ENCODE data around the gene SCN7A. TPM values are rescaled to one million over a fixed set of nuclear protein-coding genes. Genes with fewer than 3 reads are reported as not detected.
"Not testable (repeated sequence)": the region's sequence is repeated elsewhere in the genome, so short reads cannot be mapped to it uniquely, and the experiment has no call there.

SCN7A gene
- total RNA-seq, 3 donors from 2014 or later = 1.6 to 76.2 (median 7.5) TPM

DNA sequence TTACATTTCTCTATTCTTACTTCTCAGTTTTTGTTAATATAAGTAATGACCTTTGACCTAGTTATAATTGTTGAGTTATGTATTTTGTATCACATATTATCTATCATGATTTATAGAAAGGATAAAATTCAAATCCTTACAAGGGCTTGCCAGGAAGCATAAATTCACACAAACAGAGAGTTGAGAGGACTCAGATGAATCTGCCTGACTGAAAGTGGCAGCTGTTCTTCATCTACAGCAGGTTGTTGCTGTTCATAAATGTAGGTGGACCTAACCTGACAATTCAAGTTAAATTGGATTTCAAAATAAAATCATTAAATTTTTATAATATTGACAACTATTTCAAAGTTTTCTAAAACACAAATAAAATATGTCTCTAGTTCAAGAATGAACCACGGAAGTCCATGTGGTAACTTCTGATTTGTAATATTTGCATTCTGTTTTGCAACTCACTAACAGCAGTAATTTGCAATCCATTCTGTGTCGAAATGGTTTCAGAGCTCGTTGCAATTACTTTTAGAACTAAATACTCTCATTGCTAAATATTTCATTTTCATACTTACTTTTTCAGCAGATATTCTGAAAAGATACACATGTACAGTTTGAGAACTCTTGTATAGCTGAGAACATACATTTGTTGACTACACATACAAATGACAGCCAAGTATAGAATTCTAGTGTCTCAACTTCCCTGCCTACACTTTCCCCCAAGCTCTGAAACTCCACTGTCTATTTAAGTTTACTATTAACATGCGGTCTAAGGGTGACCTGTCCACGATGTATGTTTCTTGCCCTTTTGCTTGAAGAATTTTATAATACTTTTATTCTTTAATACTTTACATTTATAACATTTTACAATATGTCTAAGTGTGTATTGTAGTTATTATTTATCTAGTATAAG, 25.7 kb downstream of the SCN7A start:
- no peak overlapping the region for H3K4me3 ChIP-seq
- ATAC-seq (no peak), DNase-seq (no peak)
- no peaks in the 10 kb centered on the region for H3K9me3 ChIP-seq
- intact Hi-C loops (cut with DNase I, micrococcal nuclease) = no loop called here
- no peaks in the 10 kb centered on the region for H3K36me3 ChIP-seq (ENCODE audit: low read depth)
- TF ChIP-seq, protein P1, sequence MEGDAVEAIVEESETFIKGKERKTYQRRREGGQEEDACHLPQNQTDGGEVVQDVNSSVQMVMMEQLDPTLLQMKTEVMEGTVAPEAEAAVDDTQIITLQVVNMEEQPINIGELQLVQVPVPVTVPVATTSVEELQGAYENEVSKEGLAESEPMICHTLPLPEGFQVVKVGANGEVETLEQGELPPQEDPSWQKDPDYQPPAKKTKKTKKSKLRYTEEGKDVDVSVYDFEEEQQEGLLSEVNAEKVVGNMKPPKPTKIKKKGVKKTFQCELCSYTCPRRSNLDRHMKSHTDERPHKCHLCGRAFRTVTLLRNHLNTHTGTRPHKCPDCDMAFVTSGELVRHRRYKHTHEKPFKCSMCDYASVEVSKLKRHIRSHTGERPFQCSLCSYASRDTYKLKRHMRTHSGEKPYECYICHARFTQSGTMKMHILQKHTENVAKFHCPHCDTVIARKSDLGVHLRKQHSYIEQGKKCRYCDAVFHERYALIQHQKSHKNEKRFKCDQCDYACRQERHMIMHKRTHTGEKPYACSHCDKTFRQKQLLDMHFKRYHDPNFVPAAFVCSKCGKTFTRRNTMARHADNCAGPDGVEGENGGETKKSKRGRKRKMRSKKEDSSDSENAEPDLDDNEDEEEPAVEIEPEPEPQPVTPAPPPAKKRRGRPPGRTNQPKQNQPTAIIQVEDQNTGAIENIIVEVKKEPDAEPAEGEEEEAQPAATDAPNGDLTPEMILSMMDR (IDR thresholded peaks at IDR 0.05) = no peak
- H3K4me1 ChIP-seq (ENCODE audit: low read depth) = no peaks in the 10 kb centered on the region

DNA sequence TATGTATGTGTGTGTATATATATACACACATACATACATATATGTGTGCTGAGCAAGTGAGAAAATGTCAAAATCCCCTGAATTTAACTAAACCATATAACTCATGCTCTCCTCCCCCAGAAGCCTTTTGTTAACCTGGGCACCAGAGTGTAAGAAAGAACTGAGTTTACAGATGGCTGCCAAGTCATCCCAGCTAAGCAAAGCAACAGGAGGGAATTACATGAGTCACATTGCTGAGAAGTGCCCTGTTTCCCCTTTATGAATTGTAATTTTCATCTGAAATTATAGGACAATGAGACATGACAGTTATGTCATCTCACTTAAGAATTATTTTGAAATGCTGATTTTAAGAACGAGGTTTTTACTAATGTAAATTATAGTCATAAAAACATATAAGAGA, 29.9 kb downstream of the SCN7A start:
- H3K36me3 ChIP-seq (ENCODE audit: low read depth) = no peaks in the 10 kb centered on the region
- TF ChIP-seq, protein P1 (IDR thresholded peaks at IDR 0.05) = no peak
- intact Hi-C loops (cut with DNase I, micrococcal nuclease) = no loop called here

GRCh38 chr2:166463640-166464039, 30.4 kb downstream of the SCN7A start:
- no peak for ATAC-seq
- TF ChIP-seq, protein P1 (IDR thresholded peaks at IDR 0.05) = no peak
- H3K9me3 ChIP-seq = no peaks in the 10 kb centered on the region
- intact Hi-C loops (cut with DNase I, micrococcal nuclease) = no loop called here
- H3K4me1 ChIP-seq (ENCODE audit: low read depth) = no peaks in the 10 kb centered on the region
- no peaks in the 10 kb centered on the region for H3K36me3 ChIP-seq (ENCODE audit: low read depth)
- no peak for DNase-seq
- no peak overlapping the region for H3K4me3 ChIP-seq

More for the DNA sequence above, 29.9 kb downstream of the SCN7A start:
- Histone ChIP-seq H3K4me3 (no peak overlapping the region), H3K9me3 (no peaks in the 10 kb centered on the region), H3K4me1 (ENCODE audit: low read depth) (no peaks in the 10 kb centered on the region)
- DNase-seq (no peak), ATAC-seq (no peak)

DNA sequence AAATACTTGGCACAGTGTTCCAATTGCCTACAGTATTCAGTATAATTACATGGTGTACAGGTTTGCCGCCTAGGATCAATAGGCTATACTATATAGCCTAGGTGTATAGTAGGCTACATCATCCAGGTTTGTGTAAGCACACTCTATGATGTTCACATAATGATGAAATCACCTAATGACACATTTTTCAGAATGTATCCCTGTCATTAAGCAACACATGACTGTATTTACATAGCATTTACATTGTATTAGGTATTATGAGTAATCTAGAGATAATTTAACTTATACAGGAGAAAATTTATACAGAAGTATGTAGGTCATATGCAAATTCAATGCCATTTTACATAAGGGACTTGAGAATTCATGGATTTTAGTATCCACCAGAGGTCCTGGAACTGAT, 35.4 kb downstream of the SCN7A start:
- H3K36me3 ChIP-seq (ENCODE audit: low read depth) = no peaks in the 10 kb centered on the region
- no peak overlapping the region for H3K4me3 ChIP-seq
- no peaks in the 10 kb centered on the region for H3K4me1 ChIP-seq (ENCODE audit: low read depth)
- no peak for DNase-seq
- ATAC-seq = no peak
- intact Hi-C loops (cut with DNase I, micrococcal nuclease) = no loop called here
- no peaks in the 10 kb centered on the region for H3K9me3 ChIP-seq
- TF ChIP-seq, protein P1 (IDR thresholded peaks at IDR 0.05) = no peak

DNA sequence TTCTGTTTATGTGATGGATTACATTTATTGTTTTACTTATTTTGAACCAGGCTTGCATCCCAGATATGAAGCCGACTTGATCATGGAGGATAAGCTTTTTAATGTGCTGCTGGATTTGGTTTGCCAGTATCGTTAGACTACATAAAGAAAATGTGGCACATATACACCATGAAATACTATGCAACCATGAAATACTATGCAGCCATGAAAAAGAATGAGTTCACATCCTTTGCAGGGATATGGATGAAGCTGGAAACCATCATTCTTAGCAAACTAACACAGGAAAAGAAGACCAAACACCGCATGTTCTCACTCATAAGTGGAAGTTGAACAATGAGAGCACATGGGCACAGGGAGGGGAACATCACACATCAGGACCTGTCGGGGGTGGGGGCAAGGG, 38.2 kb downstream of the SCN7A start:
- DNase-seq; H3K4me3 ChIP-seq; H3K9me3 ChIP-seq; intact Hi-C loops (cut with DNase I, micrococcal nuclease); H3K4me1 ChIP-seq (ENCODE audit: low read depth); H3K36me3 ChIP-seq (ENCODE audit: low read depth); ATAC-seq: not testable (repeated sequence)

GRCh38 chr2:166454006-166454595, 39.9 kb downstream of the SCN7A start:
- H3K9me3 ChIP-seq = no peaks in the 10 kb centered on the region
- ATAC-seq = no peak

More at GRCh38 chr2:166454006-166454595, 39.9 kb downstream of the SCN7A start:
- H3K4me3 ChIP-seq = no peak overlapping the region
- H3K36me3 ChIP-seq (ENCODE audit: low read depth) = no peaks in the 10 kb centered on the region
- H3K4me1 ChIP-seq (ENCODE audit: low read depth) = no peaks in the 10 kb centered on the region
- no peak for DNase-seq
- TF ChIP-seq, protein P1 (IDR thresholded peaks at IDR 0.05) = no peak
- intact Hi-C loops (cut with DNase I, micrococcal nuclease) = no loop called here

Measured in mucosa of descending colon (tissue), 3 donors.